Endothelial cell of umbilical vein (primary cell): ENCODE measurements around the gene ZNF33B. TPM values are rescaled to one million over a fixed set of nuclear protein-coding genes. Genes with fewer than 3 reads are reported as not detected.
A peak's percentile ranks its signal among the peaks of the same experiment; 100 is the strongest.

Experiments
- BruUV-seq: library from RNA; stranded (reverse); fragments of 400-500 nt; replicated peaks from 2 replicates; lab custom pipeline; 2021; lab: Mats Ljungman, UMichigan
- CTCF ChIA-PET: fragments of 300-600, 350-600 bp; sonication (Branson Sonifier 250); formaldehyde crosslinking; loops from one replicate; lab custom pipeline; 2021; ENCODE audit warnings: antibody characterized with exemption, inconsistent platforms; lab: Charles Lee
- POLR2A ChIA-PET: fragments of 300-600, 350-600 bp; sonication (Branson Sonifier 250); formaldehyde crosslinking; loops from one replicate; lab custom pipeline; 2021; ENCODE audit warnings: antibody characterized with exemption, inconsistent platforms; lab: Charles Lee
- DNase-seq: peaks from one replicate; pipeline ENCODE4 v3.0.0-alpha.2; 2011; ENCODE audit warnings: low read depth, low spot score
- FAIRE-seq: peaks from 2 replicates; lab custom pipeline; 2011; peaks lifted over from hg19 to GRCh38; lab: Jason Lieb, UNC
- H2AFZ ChIP-seq: 2 replicates; pipeline ENCODE4 v1.6.0; 2012; ENCODE audit warnings: low read depth, low read length, control low read depth, inconsistent platforms
- H3K27ac ChIP-seq: 2 replicates; pipeline ENCODE4 v1.5.1; 2011; ENCODE audit warnings: low read depth, mild to moderate bottlenecking, control low read depth, low read length, moderate library complexity; ENCODE audit not compliant: insufficient read depth
- H3K27me3 ChIP-seq, 2 experiments: 2 replicates each; pipeline versions ENCODE4 v1.6.0 to v1.6.1; 2011; ENCODE audit warnings: low read length in 2 of 2, mixed read lengths in 1 of 2; ENCODE audit not compliant: control insufficient read depth in 2 of 2, insufficient read depth in 2 of 2
- H3K36me3 ChIP-seq, 2 experiments: 2 replicates in 1 of 2; 3 replicates in 1 of 2; pipeline ENCODE4 v1.5.1; 2011; ENCODE audit warnings: low read length in 2 of 2, mild to moderate bottlenecking in 1 of 2, moderate library complexity in 1 of 2; ENCODE audit not compliant: control insufficient read depth in 2 of 2, insufficient read depth in 2 of 2; ENCODE audit errors: extremely low read depth in 1 of 2
- H3K4me1 ChIP-seq: 3 replicates; pipeline ENCODE4 v1.5.1; 2011; ENCODE audit warnings: mild to moderate bottlenecking, low read length; ENCODE audit not compliant: control insufficient read depth, insufficient read depth; ENCODE audit errors: extremely low read depth
- H3K4me2 ChIP-seq: 2 replicates; pipeline ENCODE4 v1.6.1; 2011; ENCODE audit warnings: low read length, control low read depth, mixed read lengths; ENCODE audit not compliant: insufficient read depth
- H3K4me3 ChIP-seq, 3 experiments: fragments of 200-600 bp in 1 of 3; sonication (generic), shearing (Covaris generic) in 1 of 3; replicated peaks in 1 of 3; 2 replicates each; pipeline ENCODE4 v1.5.1; 2011 to 2016; ENCODE audit warnings: control low read depth in 3 of 3, low read length in 3 of 3, mild to moderate bottlenecking in 2 of 3, inconsistent platforms in 1 of 3, low read depth in 1 of 3, moderate library complexity in 1 of 3; ENCODE audit not compliant: insufficient read depth in 1 of 3
- H3K79me2 ChIP-seq: 2 replicates; pipeline ENCODE4 v1.6.0; 2012; ENCODE audit warnings: low read length, inconsistent platforms; ENCODE audit not compliant: control insufficient read depth, insufficient read depth
- H3K9ac ChIP-seq: replicated peaks from 2 replicates; pipeline ENCODE3; 2011; ENCODE audit warnings: low read length, control low read depth; ENCODE audit not compliant: insufficient read depth; ENCODE audit errors: extremely low read depth
- H3K9me1 ChIP-seq: replicated peaks from 3 replicates; pipeline ENCODE4 v1.6.0; 2011; ENCODE audit warnings: mild to moderate bottlenecking, low read length; ENCODE audit not compliant: control insufficient read depth, insufficient read depth; ENCODE audit errors: extremely low read depth
- H3K9me3 ChIP-seq: replicated peaks from 2 replicates; pipeline ENCODE4 v1.5.1; 2012; ENCODE audit warnings: low read length, inconsistent platforms; ENCODE audit not compliant: control insufficient read depth, insufficient read depth
- H4K20me1 ChIP-seq: replicated peaks from 2 replicates; pipeline ENCODE3; 2011; ENCODE audit warnings: mild to moderate bottlenecking, low read length; ENCODE audit not compliant: control insufficient read depth, insufficient read depth; ENCODE audit errors: extremely low read depth
- EZH2 ChIP-seq: IDR thresholded peaks from 2 replicates; pipeline ENCODE4 v1.6.1; 2012; ENCODE audit warnings: borderline replicate concordance, low read depth, mild to moderate bottlenecking, moderate library complexity, low read length, inconsistent platforms; ENCODE audit not compliant: severe bottlenecking
- FOS ChIP-seq: IDR thresholded peaks from 2 replicates; pipeline ENCODE4 v1.6.1; 2011; ENCODE audit warnings: mild to moderate bottlenecking, low read length, moderate library complexity, borderline replicate concordance; ENCODE audit not compliant: insufficient read depth
- GATA2 ChIP-seq: IDR thresholded peaks from 2 replicates; pipeline ENCODE4 v1.7.0; 2011; ENCODE audit warnings: low read depth, mild to moderate bottlenecking, moderate library complexity, mixed read lengths, low read length; ENCODE audit not compliant: insufficient read length, insufficient read depth
- JUN ChIP-seq: IDR thresholded peaks from 2 replicates; pipeline ENCODE4 v1.6.1; 2011; ENCODE audit warnings: borderline replicate concordance, low read depth; ENCODE audit not compliant: insufficient read length, insufficient read depth
- POLR2A ChIP-seq: IDR thresholded peaks from 2 replicates; pipeline ENCODE4 v1.6.1; 2012; ENCODE audit warnings: low read depth, mild to moderate bottlenecking, control low read depth, low read length
- POLR2AphosphoS5 ChIP-seq: IDR thresholded peaks from 2 replicates; pipeline ENCODE4 v1.6.1; 2012; ENCODE audit warnings: low read depth, mild to moderate bottlenecking, control low read depth, low read length, moderate library complexity; ENCODE audit not compliant: insufficient read depth
- dilution Hi-C: fragments of 300-500 bp; cut with MboI; formaldehyde crosslinking; loops from one replicate; pipeline ENCODE4 v1.15.0; 2019; ENCODE audit warnings: low sequenced_read_pairs; ENCODE audit not compliant: extremely low pct_ligation_motif_present
- intact Hi-C: fragments of 100-400 bp; cut with micrococcal nuclease; formaldehyde crosslinking; loops from one replicate; pipeline ENCODE4 v1.10.0; 2022
- polyA plus RNA-seq, 4 experiments: library from polyadenylated mRNA; depleted of rRNA in 3 of 4; stranded (reverse) in 3 of 4; unstranded in 1 of 4; fragments of >200 nt; gene quantifications; 2 replicates each; pipeline versions ENCODE4 v1.2.1 to v1.2.3, GENCODE V29; 2011 to 2012; ENCODE audit warnings: missing spikeins in 1 of 4
- total RNA-seq: library from RNA; stranded (reverse); gene quantifications from 2 replicates; pipeline ENCODE4 v1.2.3, GENCODE V29; 2021
- TF ChIP-seq, protein P1 (sequence below), 2 donors: IDR thresholded peaks; 1 replicate in 1 of 2; 2 replicates in 1 of 2; pipeline ENCODE4 v1.5.1; 2011; ENCODE audit warnings: low read length in 2 of 2, mild to moderate bottlenecking in 2 of 2, moderate library complexity in 2 of 2, control low read depth in 1 of 2, inconsistent platforms in 1 of 2, low read depth in 1 of 2; ENCODE audit not compliant: insufficient read depth in 1 of 2; ENCODE audit errors: extremely low read depth in 1 of 2

ZNF33B gene
- total and polyA plus RNA-seq, 2 donors (not counting 3 experiments of a cell fraction or from before 2014, with no cell fraction given): 14.0 to 15.3 TPM

DNA sequence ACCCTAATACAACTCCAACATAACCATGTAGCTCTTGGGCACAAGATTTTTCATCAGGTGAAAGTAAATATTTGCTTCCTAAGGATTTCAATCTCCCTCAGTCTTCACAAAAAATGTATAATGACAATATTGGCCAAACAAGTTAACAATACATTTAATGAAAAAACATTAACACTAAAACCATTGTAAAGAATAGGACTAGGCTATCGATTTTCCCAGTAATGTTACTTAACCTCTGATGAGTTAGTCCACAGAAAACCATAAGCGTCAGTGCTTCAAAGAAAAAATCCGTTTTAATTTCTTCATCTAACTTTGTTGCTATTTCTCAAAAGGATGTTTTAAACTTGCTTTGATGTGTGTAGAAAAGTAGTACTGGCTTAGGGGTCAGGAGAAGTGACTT lies 1.2 kb downstream of the ZNF33B start:
- H3K9me1 ChIP-seq: no peaks in the 10 kb centered on the region
- no peaks in the 10 kb centered on the region for H3K9me3 ChIP-seq
- no peaks in the 10 kb centered on the region for H3K36me3 ChIP-seq
- DNase-seq: no peak
- no peaks in the 10 kb centered on the region for H4K20me1 ChIP-seq
- H3K9ac ChIP-seq: no peak overlapping the region
- TF ChIP-seq EZH2 (no peak), POLR2AphosphoS5 (no peak), GATA2 (no peak), FOS (no peak), POLR2A (no peak), JUN (no peak)
- TF ChIP-seq, protein P1, sequence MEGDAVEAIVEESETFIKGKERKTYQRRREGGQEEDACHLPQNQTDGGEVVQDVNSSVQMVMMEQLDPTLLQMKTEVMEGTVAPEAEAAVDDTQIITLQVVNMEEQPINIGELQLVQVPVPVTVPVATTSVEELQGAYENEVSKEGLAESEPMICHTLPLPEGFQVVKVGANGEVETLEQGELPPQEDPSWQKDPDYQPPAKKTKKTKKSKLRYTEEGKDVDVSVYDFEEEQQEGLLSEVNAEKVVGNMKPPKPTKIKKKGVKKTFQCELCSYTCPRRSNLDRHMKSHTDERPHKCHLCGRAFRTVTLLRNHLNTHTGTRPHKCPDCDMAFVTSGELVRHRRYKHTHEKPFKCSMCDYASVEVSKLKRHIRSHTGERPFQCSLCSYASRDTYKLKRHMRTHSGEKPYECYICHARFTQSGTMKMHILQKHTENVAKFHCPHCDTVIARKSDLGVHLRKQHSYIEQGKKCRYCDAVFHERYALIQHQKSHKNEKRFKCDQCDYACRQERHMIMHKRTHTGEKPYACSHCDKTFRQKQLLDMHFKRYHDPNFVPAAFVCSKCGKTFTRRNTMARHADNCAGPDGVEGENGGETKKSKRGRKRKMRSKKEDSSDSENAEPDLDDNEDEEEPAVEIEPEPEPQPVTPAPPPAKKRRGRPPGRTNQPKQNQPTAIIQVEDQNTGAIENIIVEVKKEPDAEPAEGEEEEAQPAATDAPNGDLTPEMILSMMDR (IDR thresholded peaks at IDR 0.05; ENCODE audit: extremely low read depth in 1 of 2, insufficient read depth in 1 of 2, low read depth in 1 of 2, low read length in 2 of 2): no peak
- peaks cover 0 to 2% of the 10 kb centered on the region in 2 experiments for H3K27me3 ChIP-seq
- no peak overlapping the region for H3K27ac ChIP-seq
- no TSS peak for BruUV-seq
- peak; percentile 8 for FAIRE-seq
- H3K4me3 ChIP-seq: no peak overlapping the region
- H3K4me1 ChIP-seq: peaks cover 8% of the 10 kb centered on the region
- peaks cover 2% of the 10 kb centered on the region for H3K79me2 ChIP-seq
- POLR2A ChIA-PET: no interaction called here
- CTCF ChIA-PET: no interaction called here
- intact Hi-C loops (no loop called here), dilution Hi-C loops (no loop called here)
- no peak overlapping the region for H2AFZ ChIP-seq
- peak overlapping the region; percentile 59 for H3K4me2 ChIP-seq
